ENCODE data around the gene ATXN7L3. TPM values are rescaled to one million over a fixed set of nuclear protein-coding genes. Genes with fewer than 3 reads are reported as not detected.

ATXN7L3 gene
- total and polyA plus RNA-seq, 9 of the 15 experiments (the other 6 are each of a cell fraction or from before 2014, with no cell fraction given) = 0.62 to 66.1 (median 33.2) TPM

GRCh38 chr17:44220213-44221083, 20.8 kb upstream of the ATXN7L3 start (continued):
- peak; percentile 31; the same call in 1 of the 2 replicates for TF ChIP-seq ZNF384 (IDR thresholded peaks at IDR 0.05; ENCODE audit: low read depth, low read length)
- TF ChIP-seq SMARCE1 (IDR thresholded peaks at IDR 0.05) = 0 out of 2 replicates have a peak, but pooled peaks have one; percentile 34
- no peak for TF ChIP-seq FOXO4 (CRISPR knock-in tag; IDR thresholded peaks at IDR 0.05)
- no peak for TF ChIP-seq LARP7 (IDR thresholded peaks at IDR 0.05)
- TF ChIP-seq ATF2 (CRISPR knock-in tag; IDR thresholded peaks at IDR 0.05) = no peak
- no peak for TF ChIP-seq ZBTB49 (CRISPR knock-in tag; IDR thresholded peaks at IDR 0.05; ENCODE audit: borderline replicate concordance)
- TF ChIP-seq CTBP1 (IDR thresholded peaks at IDR 0.05; ENCODE audit: borderline replicate concordance) = peak; percentile 48
- no peak for TF ChIP-seq RNF2 (IDR thresholded peaks at IDR 0.05)
- TF ChIP-seq RBM14 (IDR thresholded peaks at IDR 0.05; ENCODE audit: borderline replicate concordance, insufficient read depth, low read depth, low read length) = no peak
- TF ChIP-seq POLR2G (IDR thresholded peaks at IDR 0.05; ENCODE audit: low read depth, low read length) = peak; percentile 76
- TF ChIP-seq AFF1 (IDR thresholded peaks at IDR 0.05; ENCODE audit: low read depth in 1 of 2, partially characterized antibody in 2 of 2) = peak in 1 of 2 experiments; percentile 41
- 0 out of 2 replicates have a peak, but pooled peaks have one; percentile 29 for TF ChIP-seq LCOR (CRISPR knock-in tag; IDR thresholded peaks at IDR 0.05)
- peak in 1 of 3 experiments; percentile 76 for TF ChIP-seq YY1 (IDR thresholded peaks at IDR 0.05; ENCODE audit: borderline replicate concordance in 1 of 3, control insufficient read depth in 1 of 3, extremely low read depth in 1 of 3, insufficient read depth in 3 of 3, insufficient read length in 1 of 3, insufficient replicate concordance in 2 of 3, low read depth in 1 of 3, low read length in 2 of 3)
- no peak for TF ChIP-seq HLTF (IDR thresholded peaks at IDR 0.05)
- peak; percentile 52 for TF ChIP-seq SUPT5H (IDR thresholded peaks at IDR 0.05)
- no peak for TF ChIP-seq ZNF699 (CRISPR knock-in tag; IDR thresholded peaks at IDR 0.05; ENCODE audit: insufficient replicate concordance)

All from K562 (cell line).